Brain microvascular endothelial cell (primary cell): ENCODE results near the gene FCF1.

Source experiments
- DNase-seq: peaks from one replicate; pipeline ENCODE4 v3.0.0-alpha.2; 2020
- H3K27ac ChIP-seq: fragments of 250-450 bp; sonication (Bioruptor Pico); 2 replicates; pipeline ENCODE4 v1.5.1; 2020; ENCODE audit warnings: mild to moderate bottlenecking, moderate library complexity
- H3K27me3 ChIP-seq: fragments of 250-450 bp; sonication (Bioruptor Pico); replicated peaks from 2 replicates; pipeline ENCODE4 v1.5.1; 2020; ENCODE audit warnings: mild to moderate bottlenecking
- H3K36me3 ChIP-seq: fragments of 250-450 bp; sonication (Bioruptor Pico); replicated peaks from 2 replicates; pipeline ENCODE4 v1.5.1; 2020; ENCODE audit warnings: mild to moderate bottlenecking
- H3K4me3 ChIP-seq: 2 replicates; pipeline ENCODE4 v1.5.1; 2011; ENCODE audit warnings: low read depth, mild to moderate bottlenecking, control low read depth, low read length, moderate library complexity
- in situ Hi-C: cut with HindIII; loops from 2 replicates; pipeline ENCODE4 v1.10.0; 2017; ENCODE audit warnings: low sequenced_read_pairs, low pct_ligation_motif_present
- TF ChIP-seq, protein P1 (sequence below): IDR thresholded peaks from 2 replicates; pipeline ENCODE4 v1.5.1; 2011; ENCODE audit warnings: low read depth, mild to moderate bottlenecking, moderate library complexity, low read length, control low read depth, inconsistent platforms; ENCODE audit errors: missing control alignments

Gene FCF1

DNA sequence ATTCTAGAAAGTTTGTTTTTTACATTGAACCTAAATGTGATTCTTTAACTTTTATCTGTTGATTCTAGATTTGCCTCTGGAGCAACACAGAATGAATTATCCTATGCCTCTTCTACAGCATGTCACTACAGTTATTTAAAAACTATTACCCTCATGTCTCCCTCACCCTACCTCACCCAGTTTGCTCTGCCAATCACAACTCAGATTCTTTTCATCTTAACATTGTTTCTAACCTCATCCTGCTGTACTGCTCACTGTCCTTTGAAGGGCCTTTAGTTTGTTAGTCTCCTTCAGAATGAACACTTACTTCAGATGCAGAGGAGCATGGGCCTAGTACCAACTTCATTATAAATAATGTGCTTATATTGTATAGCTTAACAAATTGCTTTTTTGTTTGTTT, 71.7 kb downstream of the FCF1 start:
- Histone ChIP-seq H3K27ac (no peak overlapping the region), H3K36me3 (peaks cover 23% of the 10 kb centered on the region), H3K27me3 (no peaks in the 10 kb centered on the region), H3K4me3 (no peak overlapping the region)
- TF ChIP-seq, protein P1, sequence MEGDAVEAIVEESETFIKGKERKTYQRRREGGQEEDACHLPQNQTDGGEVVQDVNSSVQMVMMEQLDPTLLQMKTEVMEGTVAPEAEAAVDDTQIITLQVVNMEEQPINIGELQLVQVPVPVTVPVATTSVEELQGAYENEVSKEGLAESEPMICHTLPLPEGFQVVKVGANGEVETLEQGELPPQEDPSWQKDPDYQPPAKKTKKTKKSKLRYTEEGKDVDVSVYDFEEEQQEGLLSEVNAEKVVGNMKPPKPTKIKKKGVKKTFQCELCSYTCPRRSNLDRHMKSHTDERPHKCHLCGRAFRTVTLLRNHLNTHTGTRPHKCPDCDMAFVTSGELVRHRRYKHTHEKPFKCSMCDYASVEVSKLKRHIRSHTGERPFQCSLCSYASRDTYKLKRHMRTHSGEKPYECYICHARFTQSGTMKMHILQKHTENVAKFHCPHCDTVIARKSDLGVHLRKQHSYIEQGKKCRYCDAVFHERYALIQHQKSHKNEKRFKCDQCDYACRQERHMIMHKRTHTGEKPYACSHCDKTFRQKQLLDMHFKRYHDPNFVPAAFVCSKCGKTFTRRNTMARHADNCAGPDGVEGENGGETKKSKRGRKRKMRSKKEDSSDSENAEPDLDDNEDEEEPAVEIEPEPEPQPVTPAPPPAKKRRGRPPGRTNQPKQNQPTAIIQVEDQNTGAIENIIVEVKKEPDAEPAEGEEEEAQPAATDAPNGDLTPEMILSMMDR: no peak
- no peak for DNase-seq
- in situ Hi-C loops: no loop called here

DNA sequence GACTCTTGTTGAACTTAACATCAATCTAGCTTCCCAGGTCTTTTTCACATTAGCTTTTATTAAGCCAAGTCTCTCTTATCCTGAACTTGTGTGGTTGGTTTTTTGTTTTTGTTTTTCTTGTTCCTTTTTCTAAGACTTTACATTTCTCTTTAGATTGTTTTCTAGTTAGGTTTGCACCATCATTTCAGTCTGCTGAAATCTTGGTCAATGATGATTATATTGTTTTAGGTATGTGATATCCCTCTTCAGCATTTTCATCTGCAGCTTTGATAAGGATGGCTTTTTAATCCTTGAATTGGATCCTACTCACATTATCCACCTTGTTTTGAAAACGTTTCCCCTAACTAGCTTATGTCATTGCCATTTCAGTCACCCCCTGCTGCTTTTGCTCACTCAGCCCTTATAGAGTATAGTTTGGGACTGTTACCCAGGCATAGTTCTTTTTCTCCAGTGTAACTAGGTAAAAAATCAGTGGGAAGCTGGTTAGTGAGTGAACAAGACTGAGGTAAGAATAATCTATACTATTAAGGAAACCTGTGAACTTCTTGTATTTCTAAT, 72.2 kb downstream of the FCF1 start:
- TF ChIP-seq, protein P1: no peak
- in situ Hi-C loops: no loop called here
- peaks cover 23% of the 10 kb centered on the region for H3K36me3 ChIP-seq
- no peaks in the 10 kb centered on the region for H3K27me3 ChIP-seq
- DNase-seq: no peak
- no peak overlapping the region for H3K4me3 ChIP-seq
- no peak overlapping the region for H3K27ac ChIP-seq

GRCh38 chr14:74786796-74787315, 73.9 kb downstream of the FCF1 start:
- Histone ChIP-seq H3K36me3 (peaks cover 15% of the 10 kb centered on the region), H3K4me3 (no peak overlapping the region), H3K27me3 (no peaks in the 10 kb centered on the region), H3K27ac (no peak overlapping the region)
- in situ Hi-C loops: no loop called here
- no peak for DNase-seq
- TF ChIP-seq, protein P1: no peak
